Stimulated activated CD8-positive, alpha-beta memory T cell treated with anti-CD3 and anti-CD28 coated beads, Interleukin-12 subunit alpha, Interleukin-12 subunit beta, amount 100 ng/mL, for 24 hours (primary cell): ENCODE data around the gene ETV3.
A peak's percentile ranks its signal among the peaks of the same experiment; 100 is the strongest.
"Not testable (repeated sequence)": the region's sequence is repeated elsewhere in the genome, so short reads cannot be mapped to it uniquely, and the experiment has no call there.

Experiments used
- DNase-seq: peaks from one replicate; pipeline ENCODE4 v3.0.0-alpha.2; 2020; ENCODE audit errors: extremely low read depth

ETV3 gene

DNA sequence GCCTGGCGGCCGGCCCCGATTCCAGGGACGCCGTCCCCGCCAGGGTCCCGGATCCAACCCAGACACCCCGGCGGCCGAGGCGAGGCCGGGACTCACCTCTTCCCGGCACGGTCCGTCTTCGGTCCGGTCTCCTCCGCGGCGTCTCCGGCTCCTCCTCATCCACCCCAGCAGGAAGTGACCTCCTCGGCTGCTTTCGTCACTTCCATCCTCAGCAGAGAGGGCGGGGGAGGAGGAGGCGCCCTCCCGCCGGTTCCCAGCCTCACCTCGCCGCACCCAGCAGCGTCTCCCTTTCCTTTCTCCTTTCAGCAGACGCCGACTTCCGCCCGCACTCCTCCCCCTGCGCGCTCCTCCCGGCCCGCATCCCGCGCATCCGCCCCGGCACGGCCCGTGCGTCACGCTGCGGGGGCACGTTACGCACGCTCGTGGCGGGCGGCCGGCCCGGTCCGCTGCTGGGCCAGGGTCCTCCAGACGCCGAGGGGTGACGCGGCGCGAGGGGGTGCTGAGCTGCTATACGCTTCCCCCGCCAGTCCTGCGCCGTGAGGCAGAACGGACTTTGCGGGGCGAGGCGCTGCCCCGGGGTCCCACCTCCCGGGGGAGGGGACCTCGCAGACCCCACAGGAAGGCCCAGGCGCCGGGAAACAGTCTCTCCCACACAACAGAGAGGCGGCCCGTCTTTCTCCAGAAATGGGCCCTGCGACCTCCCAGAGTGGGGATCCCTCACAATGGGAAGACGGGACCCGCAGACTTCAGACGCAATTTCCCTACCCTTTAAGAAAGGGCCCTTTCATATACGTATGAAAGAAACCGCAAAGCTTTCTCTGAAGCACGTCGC, at the start of gene ETV3:
Gene ETV3 (minus strand): TSS at position 176 of the 832 bp plus-strand sequence. CDS start 2,043 bp downstream, outside the sequence.
- DNase-seq, result peak; percentile 65

DNA sequence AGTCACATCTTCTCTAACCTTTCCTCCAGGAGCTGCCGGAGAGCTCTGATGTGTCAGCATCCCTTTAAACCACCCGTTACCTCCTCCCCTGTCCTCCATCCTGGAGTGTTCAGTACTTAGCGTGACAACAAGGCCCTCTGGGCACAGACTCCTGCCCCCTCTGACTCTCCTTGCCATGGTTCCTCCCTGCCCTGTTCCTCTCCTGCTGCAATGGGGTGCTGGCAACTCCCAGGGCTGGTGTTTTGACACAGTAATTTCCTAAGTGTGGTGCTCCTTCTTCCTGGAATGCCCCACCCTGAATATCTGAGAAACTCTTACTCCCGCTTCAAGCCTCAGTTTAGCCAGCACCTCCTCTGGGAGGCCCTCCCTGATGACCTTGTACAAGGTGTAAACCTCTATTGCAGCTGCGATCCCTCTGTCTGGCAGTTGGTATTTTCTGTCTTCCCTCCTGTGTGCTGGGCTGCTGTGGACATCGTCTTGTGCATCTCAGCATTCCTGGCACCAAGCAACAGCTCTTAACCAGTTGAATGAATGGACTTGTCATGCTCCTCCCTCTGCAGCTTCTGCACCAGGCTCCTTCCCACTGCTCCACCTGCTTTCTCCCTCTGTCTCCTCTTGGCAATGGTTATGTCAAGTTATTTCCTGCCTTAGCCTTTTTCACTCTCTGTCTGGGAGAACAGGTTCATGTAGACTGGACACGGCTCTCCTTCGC, 48.2 kb upstream of the ETV3 start:
- no peak for DNase-seq

DNA sequence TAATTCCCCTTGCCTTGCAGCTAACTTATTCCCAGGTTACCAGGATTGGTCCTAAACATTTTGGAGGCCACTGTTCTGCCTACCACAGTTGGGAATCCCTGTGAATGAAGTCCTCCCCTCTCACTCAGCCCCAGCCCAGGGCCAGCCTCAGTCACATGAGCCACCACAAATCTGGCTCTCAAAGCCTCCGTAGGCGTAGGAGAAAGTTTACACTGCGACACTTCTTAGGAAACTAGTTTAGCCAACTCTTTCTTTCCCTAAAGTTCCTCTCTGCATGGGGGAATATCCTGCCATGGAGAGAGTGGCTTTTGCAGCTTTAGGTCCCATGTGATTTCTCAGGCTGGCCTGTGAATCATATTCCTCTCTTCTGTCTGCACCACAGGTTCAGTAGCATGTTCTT, 45.7 kb upstream of the ETV3 start:
- DNase-seq, result no peak

DNA sequence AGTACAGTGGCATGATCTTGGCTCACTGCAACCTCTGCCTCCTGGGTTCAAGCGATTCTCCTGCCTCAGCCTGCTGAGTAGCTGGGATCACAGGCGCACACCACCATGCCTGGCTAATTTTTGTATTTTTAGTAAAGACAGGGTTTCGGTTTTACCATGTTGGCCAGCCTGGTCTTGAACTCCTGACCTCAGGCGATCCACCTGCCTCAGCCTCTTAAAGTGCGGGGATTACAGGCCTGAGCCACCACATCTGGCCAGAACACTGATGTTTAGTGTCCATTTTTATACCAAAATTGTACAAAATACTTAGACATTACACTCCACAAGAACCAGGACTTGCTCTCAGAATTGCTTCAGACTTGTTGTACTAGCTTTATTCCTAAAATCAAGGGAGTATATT, 44.2 kb upstream of the ETV3 start:
- not testable (repeated sequence) for DNase-seq

DNA sequence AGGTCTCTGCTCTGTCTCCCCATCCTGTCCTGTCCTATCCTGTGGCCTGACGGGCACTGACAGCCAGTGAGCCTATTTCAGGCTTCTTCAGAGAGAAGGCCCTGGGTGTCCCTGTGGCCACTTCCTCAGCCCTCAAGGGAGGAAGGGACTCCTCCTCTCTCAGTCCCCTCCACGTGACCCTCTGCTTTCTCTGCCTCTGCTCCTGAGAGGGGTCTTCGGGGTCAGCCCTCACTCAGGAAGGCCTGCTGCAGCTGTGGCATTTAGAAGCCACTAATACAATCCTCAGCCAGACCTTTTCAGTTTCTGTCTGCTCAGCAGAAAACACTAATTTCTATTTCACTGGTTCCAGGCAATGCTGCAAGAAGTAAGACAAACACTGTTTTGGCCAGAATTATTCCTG, 43.6 kb upstream of the ETV3 start:
- no peak for DNase-seq

DNA sequence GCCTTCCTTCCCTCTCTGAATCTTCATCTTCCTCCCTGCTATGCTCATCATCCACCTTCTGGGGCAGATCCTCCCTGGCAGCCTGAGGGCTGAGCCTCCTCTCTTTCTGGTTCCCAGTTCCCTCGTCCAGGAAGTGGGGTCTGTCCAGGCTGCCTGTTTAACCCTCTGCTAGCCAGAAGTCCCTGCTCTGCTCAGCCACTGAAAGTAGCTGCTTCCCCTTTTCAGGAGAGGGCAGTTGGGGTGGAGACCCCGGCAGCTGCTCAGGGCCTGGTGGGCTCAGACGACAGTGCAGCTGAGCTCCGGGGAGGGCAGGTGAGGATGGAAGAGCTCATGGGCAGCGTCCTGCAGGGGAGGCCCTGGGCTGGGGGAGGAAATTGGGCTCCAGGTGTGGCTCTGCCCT, 43.1 kb upstream of the ETV3 start:
- no peak for DNase-seq

DNA sequence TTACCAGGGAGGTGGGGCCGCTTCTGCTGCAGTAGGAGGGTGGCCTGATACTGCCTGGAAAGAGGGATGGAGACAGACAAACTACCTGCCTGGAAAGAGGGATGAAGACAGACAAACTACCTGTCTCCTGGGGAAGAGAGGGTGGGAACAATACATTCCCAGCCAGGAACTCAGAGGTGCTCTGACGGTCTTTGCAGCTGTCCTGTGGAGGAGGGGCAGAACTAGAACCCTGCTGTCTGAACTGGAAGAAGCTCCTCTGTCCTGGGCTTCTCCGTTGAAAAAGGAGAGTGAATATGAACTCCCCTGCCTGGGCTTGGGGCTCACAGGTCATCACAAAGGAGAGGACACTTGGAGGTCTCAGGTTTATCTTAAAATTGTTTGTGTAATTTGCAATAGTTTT, 40.3 kb upstream of the ETV3 start:
- no peak for DNase-seq

DNA sequence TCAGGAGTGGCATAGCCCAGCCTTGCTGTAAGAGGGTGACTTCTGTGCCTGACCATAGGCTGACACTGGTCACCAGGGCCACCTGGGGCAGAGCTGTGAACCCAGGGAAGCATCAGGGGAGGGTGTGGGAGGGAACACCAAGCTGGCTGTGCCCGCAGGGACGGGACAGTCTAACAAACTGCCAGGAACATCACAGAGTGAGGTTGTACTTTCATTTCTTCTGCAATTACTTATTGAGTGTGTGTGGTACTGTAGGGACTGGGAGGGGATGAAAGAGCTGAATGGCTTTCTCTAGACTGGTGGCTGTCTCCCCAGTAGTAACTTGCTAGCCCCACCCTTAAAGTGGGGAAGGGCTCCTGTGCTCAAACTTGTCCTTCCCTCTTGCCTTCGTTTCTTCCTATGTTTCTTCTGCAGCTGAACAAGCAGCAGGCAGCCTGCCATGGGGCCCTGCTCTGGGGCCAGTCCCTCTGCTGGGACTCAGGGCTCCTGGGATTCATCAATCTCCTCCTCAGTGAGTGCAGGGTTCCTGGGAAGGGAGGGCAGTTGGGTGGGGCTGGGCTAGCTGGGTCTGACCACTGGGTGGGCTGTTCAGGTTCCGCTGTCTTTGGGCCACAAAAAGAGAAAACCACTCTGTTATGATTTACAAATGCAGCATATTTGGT, 39.7 kb upstream of the ETV3 start:
- no peak for DNase-seq

DNA sequence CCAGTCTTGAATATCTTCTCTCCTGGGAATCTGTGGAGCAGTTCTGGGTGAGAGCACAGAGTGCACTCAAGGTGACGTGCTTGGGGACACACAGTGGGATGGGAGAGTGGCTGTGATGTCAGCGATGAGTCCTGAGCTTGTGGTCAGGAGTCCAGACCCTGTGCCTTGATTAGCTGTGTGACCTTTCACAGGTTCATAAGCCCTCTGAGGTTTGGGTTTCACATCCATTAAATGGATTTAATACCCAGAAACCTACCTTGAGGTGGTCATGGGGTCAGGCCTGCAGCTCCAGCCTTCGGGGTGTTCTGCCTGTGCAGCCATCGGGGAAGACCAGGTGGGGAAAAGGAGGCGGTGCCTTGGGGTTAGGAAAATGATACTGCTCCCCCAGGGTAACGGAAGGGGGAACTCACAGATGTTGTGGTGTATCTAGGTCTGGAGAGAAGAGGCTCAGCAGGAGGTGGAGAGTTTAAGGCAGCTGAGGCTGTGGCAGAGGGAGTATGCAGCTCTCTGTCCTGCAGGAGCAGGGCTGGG, 38.5 kb upstream of the ETV3 start:
- no peak for DNase-seq

DNA sequence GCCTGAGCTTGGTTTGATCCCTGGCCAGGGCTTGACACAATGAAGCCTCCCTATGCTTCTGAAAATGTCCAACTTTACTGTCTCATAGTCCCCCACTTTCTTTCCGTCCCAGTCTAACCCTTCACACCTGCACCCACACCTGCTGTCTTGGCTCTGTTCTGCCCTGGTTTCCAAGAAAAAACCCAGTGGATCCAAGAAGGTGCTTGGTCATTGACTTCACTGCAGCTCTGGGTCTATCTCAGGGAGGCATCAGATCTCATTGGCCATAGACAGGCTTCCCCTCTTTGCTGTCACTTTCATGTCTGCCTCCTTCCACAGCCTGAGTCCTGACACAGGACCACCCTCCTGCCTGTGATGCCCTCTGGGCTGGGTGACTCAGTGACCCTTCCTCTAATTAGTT, 37.8 kb upstream of the ETV3 start:
- no peak for DNase-seq

DNA sequence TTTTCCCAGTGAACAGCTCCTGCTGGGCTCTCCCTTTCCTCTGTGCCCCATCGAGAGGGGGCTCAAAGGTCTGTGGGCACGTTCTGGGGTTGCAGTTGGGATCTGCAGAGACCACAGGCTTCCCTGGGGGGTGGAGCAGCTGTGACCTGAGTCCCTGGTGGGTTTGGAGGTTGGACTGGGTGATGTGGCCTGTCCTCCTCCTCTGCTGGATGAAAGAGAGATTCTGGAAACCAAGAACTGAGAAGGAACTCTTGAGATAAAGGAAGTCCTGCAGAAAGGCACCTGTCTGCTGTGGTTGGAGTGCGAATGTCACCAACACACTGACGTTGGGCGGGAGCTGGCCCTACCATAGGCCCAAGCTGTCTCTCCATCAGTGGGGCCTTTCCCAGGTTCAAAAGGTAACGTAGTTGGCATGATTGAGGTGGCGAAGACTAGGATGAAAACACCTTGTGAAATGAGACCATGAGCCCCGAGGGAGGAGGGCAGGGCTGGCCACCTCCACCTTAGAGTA, 35.8 kb upstream of the ETV3 start:
- no peak for DNase-seq

DNA sequence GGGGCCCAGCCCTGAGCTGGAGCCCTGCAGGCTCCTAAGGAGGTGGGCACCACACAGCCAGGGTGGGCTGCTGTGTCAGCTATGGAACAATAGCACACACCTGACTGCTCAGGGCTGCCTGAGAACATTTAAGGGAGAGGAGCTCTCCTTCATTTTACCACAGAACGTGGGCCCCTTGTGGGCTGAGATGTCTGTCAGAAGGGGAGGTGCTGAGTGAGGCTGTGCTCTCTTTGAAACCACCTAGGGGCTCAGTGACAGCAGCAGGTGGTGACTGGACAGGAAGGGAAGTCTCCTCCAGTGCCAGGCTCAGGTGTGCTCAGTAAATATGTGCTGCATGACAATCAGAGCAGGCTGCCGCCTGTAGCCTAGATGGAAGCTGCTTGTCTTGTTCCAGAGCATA, 35.0 kb upstream of the ETV3 start:
- DNase-seq, result not testable (repeated sequence)

DNA sequence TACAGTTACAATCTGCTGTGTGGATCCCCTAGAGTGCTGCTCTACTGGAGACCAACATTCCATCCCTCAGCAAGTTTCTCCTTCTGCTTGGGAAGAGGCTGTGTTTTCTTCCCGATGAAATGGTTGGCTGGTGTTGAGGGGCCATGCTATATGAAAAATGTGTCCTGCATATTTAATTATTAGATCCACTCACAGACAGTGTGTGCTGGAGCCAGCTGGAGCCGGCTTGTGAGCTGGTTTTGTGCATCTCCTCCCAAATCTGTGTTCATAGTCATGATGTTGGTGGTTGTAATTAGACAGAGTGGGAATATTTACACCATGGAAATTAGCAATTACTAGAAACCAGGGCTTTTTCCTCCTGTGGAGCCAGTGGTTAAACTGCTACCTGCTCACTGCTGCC, 34.4 kb upstream of the ETV3 start:
- not testable (repeated sequence) for DNase-seq

DNA sequence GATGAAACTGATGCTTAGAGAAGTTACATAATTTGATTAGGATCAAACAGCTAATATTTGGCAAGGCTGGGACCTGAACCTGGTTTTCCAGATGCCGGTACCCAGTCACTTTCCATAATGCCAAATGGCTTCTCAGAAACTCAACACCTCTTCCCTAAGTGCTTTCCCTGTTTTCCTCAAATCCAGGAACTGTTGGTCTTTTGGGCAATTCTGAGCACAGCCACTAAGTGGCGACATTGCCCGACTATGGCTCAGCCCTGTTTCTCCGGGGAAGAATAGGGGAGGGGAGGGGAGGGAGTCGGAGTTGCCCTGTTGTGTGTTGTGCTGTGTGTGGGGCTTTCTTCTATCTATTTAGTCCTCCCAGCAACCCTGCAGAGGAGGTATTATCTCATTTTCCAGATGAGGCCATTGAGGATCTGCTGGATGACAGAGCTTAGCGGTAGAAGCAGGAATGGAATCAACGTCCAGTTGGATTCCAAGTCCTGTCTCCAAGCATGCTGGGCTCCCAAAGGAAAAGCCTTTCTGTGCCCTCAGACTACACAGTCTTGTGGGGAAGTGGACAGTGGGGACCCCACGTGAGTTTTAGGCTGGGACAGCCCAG, 33.8 kb upstream of the ETV3 start:
- DNase-seq, result not testable (repeated sequence)

DNA sequence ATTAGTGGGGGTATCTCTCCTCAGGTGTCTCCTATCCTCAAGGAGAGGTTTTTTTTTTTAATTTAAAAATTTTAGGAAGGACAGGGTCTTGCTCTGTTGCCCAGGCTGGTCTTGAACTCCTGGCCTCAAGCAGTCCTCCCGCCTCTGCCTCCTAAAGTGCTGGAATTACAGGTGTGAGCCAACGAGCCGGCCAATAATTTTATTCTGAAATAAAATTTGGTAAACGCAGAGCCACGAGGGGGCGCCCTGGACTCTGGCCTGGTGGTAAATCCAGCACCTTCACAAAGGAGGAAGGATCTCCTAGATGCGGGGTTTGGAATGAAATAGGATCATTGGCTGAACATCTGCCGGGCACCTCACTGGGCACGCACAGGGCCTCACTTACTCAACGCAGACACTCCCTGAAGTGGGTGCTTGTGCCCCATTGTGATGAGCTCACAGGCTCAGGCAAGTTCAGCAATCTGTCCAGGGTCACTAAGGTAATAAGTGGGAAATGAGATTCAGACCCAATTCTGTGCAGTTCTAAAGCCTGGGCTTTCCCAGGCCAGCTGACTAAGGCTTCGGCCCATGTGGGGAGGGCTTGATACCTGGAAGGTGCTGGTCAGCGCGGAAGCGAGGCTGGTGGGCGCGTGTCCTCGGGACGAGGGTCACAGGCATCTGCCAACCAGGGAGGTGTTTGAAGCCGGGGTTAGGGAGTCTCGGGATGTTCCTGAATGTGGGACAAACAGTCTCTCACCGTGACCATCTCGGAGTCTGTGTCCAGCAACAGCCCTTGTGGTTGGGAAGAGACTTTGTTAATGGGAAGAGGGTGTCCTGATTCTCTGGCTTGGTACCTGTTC, 32.7 kb upstream of the ETV3 start:
- no peak for DNase-seq

DNA sequence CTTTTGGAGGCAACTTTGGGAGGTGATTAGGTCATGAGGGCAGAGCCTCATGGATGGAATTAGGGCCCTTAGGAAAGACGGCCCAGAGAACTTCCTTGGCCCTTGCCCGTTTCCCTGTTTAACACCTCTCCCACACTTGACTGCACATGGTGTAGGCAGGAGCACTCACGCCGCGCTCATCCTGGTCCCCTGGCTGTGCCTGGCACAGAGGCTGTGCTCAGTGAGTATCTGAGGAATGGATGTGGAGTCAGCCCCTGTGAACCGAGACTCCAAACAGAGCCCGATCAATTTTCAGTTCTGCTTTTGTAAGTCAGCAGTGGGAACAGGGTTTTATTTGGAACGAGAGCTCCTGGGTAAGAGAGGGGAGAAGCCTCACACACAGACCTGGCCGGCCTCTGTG, 29.8 kb upstream of the ETV3 start:
- no peak for DNase-seq

DNA sequence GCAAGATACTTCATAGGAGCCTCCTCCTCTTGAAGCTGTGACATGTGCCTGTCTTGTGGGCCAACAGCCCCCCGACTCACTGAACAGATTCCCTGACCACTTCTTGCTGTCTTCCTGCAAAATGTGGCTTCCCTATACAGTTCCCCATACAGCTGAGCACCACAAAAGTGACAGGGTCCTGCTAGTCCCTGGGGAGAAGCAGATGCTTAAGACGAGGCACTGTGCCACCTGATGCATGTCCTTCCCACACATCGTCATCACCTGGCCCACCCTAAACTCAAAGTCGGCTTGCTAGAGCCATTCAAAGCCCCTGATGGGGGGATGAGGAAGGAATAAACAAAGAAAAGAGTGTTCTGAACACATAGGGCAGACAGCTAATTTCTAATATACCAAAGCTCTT, 29.2 kb upstream of the ETV3 start:
- no peak for DNase-seq

DNA sequence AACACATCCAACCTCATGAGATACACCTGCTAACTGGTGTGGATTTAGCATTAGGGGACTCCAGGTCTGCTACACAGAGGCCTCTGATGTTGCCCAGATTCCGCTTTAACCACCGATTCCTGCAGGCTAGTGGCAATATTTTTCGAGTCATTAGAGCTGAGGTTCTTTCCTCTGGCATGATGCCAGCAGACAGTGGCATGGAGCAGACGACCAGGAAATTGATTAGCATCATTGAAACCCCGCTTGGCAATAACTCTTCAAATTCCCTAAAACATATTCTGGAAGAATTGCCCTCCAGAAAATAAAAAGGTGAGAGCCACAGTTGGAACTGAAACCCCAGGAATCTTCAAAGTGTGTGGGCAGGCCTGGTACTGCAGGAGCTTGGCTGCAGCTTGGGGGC, 28.4 kb upstream of the ETV3 start:
- no peak for DNase-seq

DNA sequence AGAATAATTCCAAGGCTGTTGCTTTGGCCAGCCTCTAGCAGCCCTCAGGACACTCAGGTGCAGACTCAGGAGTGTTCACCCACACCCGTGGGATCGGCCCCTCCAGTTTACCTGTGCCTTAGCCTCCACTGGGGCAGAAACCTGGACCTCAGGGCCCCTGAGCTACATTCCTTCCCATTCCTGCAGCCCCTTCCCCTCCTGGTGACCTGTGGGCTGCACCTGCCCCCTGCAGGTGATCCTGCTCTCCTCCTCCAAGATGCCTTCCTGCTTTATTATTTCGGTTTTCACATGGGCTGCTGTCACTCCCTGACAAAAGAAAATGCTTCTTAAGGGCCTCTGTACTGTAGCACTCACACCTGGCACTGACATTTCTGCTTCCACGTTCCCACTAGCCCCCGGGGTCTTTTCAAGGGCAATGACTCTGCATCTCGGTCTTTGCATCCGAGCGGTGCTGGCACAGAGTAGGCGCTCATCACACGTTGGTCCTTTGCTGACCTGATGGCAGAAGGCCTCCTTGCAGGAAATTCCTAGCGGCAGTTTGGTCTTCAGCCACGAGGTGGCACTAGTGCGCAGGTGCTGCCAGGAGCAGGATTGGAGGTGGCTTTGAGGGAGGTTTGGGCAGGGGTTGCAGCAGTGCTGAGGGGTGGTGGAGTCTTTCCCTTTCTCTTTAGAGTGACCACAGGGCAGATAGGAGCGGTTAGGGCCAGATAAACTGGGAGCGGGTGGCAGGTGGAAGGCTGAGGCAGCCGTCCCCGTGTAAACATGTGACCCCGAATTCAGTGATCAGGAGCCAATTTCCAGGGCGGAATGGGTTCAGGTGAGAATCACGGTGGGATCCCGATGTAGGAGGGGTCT, 25.3 kb upstream of the ETV3 start:
- peak; percentile 20 for DNase-seq

DNA sequence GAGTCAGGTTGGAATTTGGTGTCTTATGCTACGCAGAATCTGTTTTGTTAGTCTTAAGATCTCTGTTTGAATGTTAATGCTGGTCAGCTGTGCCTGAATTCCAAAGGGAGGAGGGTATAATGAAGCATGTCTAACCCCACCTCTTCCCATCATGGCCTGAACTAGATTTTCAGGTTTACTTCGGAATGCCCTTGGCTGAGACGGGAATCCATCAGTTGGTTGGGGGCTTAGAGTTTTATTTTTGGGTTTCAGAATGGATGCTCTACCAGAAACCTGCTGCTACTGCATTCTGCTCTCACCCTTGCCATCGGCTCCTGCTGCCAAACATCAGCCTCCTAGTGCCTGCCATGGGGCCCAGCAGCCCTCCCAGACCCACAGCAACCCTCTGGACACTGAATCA, 24.1 kb upstream of the ETV3 start:
- no peak for DNase-seq
